ENCODE measurements around the gene HIVEP3.

The HIVEP3 gene

DNA sequence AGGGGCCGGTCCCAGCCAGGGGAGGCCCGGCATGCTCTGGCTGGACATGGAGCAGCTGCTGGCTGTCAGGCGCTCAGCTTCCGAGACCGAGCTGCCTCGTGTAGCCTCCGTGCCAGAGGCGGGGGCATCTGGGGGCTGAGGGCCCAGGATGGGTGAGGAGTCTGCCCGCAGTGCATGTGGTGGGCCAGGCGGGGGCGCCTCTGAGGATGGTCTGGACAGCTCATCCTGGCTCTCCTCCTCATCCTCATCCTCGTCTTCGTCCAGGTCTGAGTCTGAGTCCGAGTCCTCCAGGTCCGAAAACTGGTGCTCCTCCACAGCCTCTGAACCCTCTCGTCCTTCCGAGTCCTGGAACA lies 405.4 kb downstream of the HIVEP3 start:
- DNase-seq (ENCODE audit: low read depth), result no peak

DNA sequence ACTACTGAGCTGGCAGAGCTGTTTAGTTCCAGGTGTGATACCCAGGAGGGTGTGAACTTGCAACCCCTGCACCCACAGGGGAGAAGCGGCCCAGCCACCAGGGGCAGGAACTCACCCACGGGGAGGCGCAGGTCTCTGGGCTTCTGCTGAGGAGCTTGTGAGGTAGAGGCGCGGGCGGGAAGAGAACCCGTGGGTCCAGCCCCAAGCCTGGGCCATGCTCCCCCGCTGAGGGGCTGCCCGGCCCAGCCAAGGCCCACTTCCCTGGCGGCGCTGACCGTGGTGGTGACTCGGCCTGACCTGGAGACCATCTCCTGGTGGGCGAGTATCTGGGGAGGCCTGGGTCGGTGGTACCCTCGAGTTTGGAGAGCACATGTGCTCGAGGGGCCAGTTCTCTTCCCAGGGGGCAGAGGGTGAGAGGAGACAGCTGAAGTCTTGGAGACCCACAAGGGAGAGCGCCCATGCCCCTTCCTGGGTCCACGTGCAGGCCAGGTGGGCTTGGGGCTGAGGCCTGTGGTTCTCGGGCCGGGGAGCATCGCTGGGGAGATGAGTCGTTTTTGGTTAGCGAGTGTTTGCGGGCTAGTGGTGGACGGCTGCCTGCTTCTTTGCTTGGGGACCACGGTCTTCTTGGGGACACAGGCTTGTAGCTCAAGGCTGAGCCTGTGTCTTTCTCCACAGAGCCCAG lies 405.9 kb downstream of the HIVEP3 start:
- DNase-seq (ENCODE audit: low read depth), result no peak

- no peak for DNase-seq (ENCODE audit: low read depth)
Observed at GRCh38 chr1:41511239-41511540, 407.5 kb downstream of the HIVEP3 start.

DNA sequence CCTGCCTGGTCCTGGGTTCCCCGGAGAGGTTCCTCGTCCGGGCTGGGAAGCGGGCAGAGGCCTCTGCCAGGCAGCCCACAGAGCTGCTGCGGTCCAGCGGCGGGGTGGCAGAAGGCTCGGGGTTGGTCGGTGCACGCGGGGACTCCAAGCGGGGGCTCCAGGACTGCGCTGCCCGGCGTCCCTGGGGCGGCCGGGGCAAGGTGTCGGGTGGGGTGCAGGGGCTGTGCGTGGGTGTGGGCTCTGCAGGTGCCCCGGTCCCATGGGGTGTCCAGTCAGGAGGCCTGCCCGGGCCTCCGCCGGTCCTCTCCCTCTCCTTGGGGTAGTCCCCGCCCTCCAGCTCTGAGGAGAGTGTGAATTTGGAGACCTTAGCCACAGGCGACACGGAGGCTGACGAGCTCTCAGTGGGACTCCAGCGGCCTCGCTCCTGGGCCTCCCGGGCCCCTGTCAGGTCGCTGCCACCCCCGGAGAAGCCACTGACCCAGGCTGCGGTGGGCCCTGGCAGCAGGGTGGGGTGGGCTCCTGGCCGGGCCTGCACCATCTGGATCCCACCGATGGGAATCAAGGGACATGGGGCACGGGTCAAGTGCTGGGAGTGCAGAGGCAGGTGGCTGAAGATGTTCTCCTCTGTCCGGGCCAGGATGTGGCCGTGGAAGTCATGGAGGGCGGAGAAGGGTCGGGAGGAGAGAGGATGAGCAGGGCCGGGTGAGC lies 408.0 kb downstream of the HIVEP3 start:
- DNase-seq (ENCODE audit: low read depth), result no peak

GRCh38 chr1:41509270-41509671 lies 409.5 kb downstream of the HIVEP3 start:
- no peak for DNase-seq (ENCODE audit: low read depth)

DNA sequence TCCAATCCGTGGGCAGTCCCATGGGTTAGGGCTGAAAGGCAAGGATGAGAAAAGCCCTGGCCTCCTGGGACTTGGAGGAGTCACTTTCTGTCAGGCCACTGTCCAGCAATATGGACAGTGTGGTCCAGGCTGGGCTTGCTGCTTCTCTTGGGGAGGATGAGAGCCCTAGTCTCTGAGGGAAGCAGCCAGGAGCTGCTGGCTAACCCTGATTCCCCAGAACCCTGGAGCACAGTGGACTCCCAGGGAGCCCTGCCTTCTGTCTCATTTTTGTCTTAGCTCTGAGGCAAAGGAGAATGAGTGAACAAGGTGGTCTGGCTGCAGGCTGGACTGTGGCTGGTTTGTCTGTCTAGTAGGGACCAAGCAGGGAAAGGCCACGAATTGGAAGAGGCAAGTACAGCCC lies 410.4 kb downstream of the HIVEP3 start:
- no peak for DNase-seq (ENCODE audit: low read depth)

DNA sequence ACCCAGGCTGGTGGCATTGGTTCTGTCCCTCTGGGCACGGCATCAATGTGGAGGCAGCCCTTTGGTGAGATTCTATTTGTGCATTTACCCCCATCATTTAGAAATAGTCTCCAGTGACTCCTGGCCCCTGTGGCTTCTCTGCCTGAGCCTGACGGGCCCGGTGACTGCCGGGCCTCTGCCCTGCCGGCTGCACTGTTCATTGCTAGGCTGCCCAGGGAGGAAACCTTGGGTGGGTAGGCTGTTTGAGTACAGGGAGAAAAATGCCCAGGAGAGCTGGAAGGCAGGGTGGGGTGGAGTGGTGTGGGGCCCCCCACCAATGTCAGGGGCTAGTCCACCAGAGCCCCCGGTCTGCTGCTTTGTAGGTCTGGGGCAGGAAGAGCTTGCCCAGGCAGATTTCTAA lies 410.9 kb downstream of the HIVEP3 start:
- no peak for DNase-seq (ENCODE audit: low read depth)

GRCh38 chr1:41507110-41507720 lies 411.5 kb downstream of the HIVEP3 start:
- no peak for DNase-seq (ENCODE audit: low read depth)

GRCh38 chr1:41504114-41505035 lies 414.3 kb downstream of the HIVEP3 start:
- no peak for DNase-seq (ENCODE audit: low read depth)

DNA sequence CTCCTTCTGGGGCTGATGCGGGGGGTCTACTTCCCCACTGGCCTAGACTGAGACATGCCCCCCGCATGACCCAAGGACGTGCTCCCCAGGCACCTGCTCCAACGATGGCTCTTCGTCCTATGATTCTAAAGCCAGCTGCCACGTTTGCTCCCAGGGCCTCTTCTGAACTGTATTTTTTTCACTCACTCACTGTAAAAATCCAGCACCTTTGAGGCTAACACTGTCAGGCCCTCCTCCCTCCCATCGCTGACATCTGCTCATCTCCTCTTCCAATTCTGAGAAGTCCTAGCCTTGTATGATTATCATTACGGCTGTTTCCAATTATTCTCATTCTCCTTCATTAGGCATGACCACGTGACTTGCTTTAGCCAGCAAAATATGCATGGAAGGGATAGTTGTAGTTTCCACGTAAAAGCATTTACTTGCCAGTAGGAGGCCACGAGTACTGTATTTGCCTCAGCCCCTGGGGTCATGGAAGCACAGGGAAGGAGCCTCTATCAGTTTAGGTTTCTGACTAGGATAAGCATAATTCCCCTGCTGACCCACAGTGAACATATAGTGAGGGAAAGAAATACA lies 415.1 kb downstream of the HIVEP3 start:
- no peak for DNase-seq (ENCODE audit: low read depth)

GRCh38 chr1:41502912-41503311 lies 415.8 kb downstream of the HIVEP3 start:
- DNase-seq (ENCODE audit: low read depth), result no peak

DNA sequence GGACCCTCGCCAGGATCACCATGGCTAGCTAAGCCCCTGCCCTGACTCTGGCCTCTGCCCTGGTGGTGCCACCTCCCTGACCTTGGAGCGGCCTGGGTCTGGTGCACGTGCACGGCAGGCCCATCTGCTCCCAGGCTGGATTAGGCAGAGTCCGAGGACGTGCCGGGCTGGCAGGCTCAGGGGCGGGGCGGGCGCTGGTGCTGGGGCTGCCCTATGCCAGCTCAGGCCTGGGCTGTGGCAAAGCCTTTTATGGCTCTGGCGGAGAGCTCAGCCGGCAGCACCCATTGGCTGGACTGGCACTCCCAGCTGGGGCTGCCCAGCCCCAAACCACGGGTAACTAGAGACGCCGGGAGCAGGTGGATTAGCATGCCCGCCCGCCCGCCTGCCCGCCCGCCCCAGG lies 417.1 kb downstream of the HIVEP3 start:
- no peak for DNase-seq (ENCODE audit: low read depth)

DNA sequence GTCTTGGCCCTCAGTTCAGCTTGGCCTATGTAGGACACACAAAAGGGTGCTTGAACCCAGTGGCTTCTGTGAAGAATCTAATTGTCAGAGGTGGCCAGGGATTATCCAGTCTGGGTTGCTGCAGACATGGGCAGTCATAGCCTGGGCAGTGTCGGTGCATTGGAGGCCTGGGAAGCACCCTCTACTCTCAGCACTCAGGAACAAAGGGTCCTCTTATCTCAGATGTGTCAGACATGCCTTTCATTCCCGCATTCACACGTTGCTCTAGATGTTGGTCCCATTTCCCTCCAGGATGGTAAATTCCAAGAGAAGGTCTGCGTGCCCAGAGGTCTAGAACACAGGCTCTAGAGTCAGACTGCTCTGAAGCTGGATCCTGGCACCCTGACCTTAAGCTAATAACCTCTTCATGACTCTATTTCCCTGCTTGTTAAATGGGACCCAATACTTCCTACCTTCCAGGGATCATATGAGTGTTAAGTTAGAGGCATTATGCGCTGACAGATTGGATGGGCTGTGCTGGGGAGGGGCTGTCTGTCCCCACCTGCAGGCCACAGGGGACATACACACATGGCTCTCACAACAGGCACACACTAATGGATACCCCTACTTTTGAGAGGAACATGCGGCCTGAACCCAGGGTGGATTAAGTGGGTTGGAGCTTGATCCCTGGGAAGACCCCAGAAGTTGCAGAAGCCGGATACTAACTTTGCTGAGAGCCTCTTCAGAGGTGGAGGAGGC lies 417.8 kb downstream of the HIVEP3 start:
- no peak for DNase-seq (ENCODE audit: low read depth)

GRCh38 chr1:41500378-41500777 lies 418.3 kb downstream of the HIVEP3 start:
- DNase-seq (ENCODE audit: low read depth), result no peak

- no peak for DNase-seq (ENCODE audit: low read depth)
Observed at GRCh38 chr1:41499591-41499990, 419.1 kb downstream of the HIVEP3 start.

GRCh38 chr1:41498804-41499203 lies 419.9 kb downstream of the HIVEP3 start:
- peak; percentile 38 for DNase-seq (ENCODE audit: low read depth)

DNA sequence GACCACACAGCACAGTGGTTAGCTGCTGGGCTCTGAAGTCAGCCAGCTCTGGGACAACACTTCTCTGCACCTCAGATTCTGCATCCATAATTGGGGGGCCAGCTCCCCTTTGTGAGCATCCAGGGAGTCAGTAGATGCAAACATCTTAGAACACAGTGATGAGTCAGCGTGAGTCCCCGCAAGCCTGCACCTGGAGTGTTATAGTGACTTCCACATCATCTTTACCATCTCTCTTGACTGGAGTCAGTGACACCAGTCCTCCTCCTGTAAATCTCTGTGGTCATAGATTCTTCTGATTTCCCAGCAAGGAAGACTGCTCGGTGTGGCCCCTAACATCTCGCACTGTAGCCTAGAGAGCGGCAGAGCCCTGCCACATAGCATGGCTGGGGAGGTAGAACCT lies 420.3 kb downstream of the HIVEP3 start:
- no peak for DNase-seq (ENCODE audit: low read depth)

- no peak for DNase-seq (ENCODE audit: low read depth)
Observed at GRCh38 chr1:41497461-41498030, 421.2 kb downstream of the HIVEP3 start.

DNA sequence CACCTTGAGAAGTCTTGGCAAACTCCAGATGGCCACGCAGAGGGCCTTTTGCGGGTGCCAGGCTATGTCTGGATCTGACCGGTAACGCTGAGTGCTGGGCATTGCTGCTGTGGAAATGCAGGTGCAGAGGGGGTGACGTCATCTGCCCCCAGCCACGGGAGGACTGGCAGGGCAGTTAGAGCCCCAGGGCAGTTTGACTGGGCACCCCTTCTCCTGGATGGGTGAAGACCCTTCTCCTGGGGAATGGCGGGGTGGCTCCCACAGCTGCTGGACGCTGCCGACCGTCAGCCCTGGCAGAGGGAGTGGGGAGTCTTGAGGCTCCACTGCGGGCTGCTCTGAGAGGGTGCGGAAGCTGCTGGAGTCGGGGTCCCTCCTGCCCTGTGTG lies 421.7 kb downstream of the HIVEP3 start:
- no peak for DNase-seq (ENCODE audit: low read depth)

GRCh38 chr1:41496080-41497055 lies 422.4 kb downstream of the HIVEP3 start:
- no peak for DNase-seq (ENCODE audit: low read depth)
